Type B pancreatic cell (in vitro differentiated cells): Measurements from ENCODE around the gene MICU1. TPM values are rescaled to one million over a fixed set of nuclear protein-coding genes. Genes with fewer than 3 reads are reported as not detected.

Experiments used
- DNase-seq: peaks from one replicate; pipeline ENCODE4 v3.0.0; 2021; ENCODE audit warnings: mixed read lengths; ENCODE audit not compliant: unreplicated experiment; ENCODE audit errors: extremely low spot score
- H3K27ac Mint-ChIP-seq: 2 replicates; pipeline ENCODE4 v1.8.0; 2021; ENCODE audit warnings: mild to moderate bottlenecking, mixed read lengths
- H3K27me3 Mint-ChIP-seq: 2 replicates; pipeline ENCODE4 v1.8.0; 2021; ENCODE audit warnings: mixed read lengths
- H3K36me3 Mint-ChIP-seq: 2 replicates; pipeline ENCODE4 v1.8.0; 2021; ENCODE audit warnings: mixed read lengths
- H3K4me1 Mint-ChIP-seq: one replicate; pipeline ENCODE4 v1.8.0; 2021; ENCODE audit warnings: mixed read lengths; ENCODE audit not compliant: unreplicated experiment
- H3K4me3 Mint-ChIP-seq: 2 replicates; pipeline ENCODE4 v1.8.0; 2021; ENCODE audit warnings: mild to moderate bottlenecking, mixed read lengths
- H3K9me3 Mint-ChIP-seq: 2 replicates; pipeline ENCODE4 v1.8.0; 2021; ENCODE audit warnings: mixed read lengths
- CTCF ChIP-seq: fragments of 200-600 bp; sonication (generic); conservative IDR thresholded peaks from 2 replicates; pipeline ENCODE4 v1.5.0; 2021; ENCODE audit warnings: antibody characterized with exemption, mild to moderate bottlenecking
- total RNA-seq: library from RNA; stranded (reverse); gene quantifications from 2 replicates; pipeline ENCODE4 v1.2.1, GENCODE V29; 2021; ENCODE audit warnings: low replicate concordance

Gene MICU1
- total RNA-seq, 1 donor from 2014 or later = 40.3 TPM

GRCh38 chr10:72598769-72599701, 26.8 kb downstream of the MICU1 start:
- no peak for TF ChIP-seq CTCF
- no peaks in the 10 kb centered on the region for H3K27me3 Mint-ChIP-seq
- H3K4me3 Mint-ChIP-seq = no peak overlapping the region
- no peak overlapping the region for H3K27ac Mint-ChIP-seq
- H3K36me3 Mint-ChIP-seq = peaks cover 6% of the 10 kb centered on the region
- H3K4me1 Mint-ChIP-seq = peaks cover 4% of the 10 kb centered on the region
- peaks cover 2% of the 10 kb centered on the region for H3K9me3 Mint-ChIP-seq
- no peak for DNase-seq

- Mint-ChIP-seq H3K27me3 (no peaks in the 10 kb centered on the region), H3K9me3 (peaks cover 8% of the 10 kb centered on the region), H3K36me3 (peaks cover 15% of the 10 kb centered on the region), H3K4me1 (peaks cover 4% of the 10 kb centered on the region), H3K27ac (no peak overlapping the region), H3K4me3 (no peak overlapping the region)
- TF ChIP-seq CTCF = no peak
- no peak for DNase-seq
Observed at GRCh38 chr10:72597897-72598296, 28.0 kb downstream of the MICU1 start.

- Mint-ChIP-seq H3K27ac (no peak overlapping the region), H3K4me1 (peaks cover 4% of the 10 kb centered on the region), H3K36me3 (peaks cover 28% of the 10 kb centered on the region), H3K4me3 (no peak overlapping the region), H3K27me3 (no peaks in the 10 kb centered on the region), H3K9me3 (peaks cover 8% of the 10 kb centered on the region)
- no peak for TF ChIP-seq CTCF
- no peak for DNase-seq
Observed at GRCh38 chr10:72595436-72595835, 30.4 kb downstream of the MICU1 start.

- H3K27me3 Mint-ChIP-seq = no peaks in the 10 kb centered on the region
- no peaks in the 10 kb centered on the region for H3K4me1 Mint-ChIP-seq
- no peak overlapping the region for H3K27ac Mint-ChIP-seq
- H3K9me3 Mint-ChIP-seq = peaks cover 8% of the 10 kb centered on the region
- H3K4me3 Mint-ChIP-seq = no peak overlapping the region
- TF ChIP-seq CTCF = no peak
- DNase-seq = no peak
- peaks cover 24% of the 10 kb centered on the region for H3K36me3 Mint-ChIP-seq
Observed at GRCh38 chr10:72593963-72594362, 31.9 kb downstream of the MICU1 start.

GRCh38 chr10:72588266-72588665, 37.6 kb downstream of the MICU1 start:
- Mint-ChIP-seq H3K4me1 (no peaks in the 10 kb centered on the region), H3K27me3 (no peaks in the 10 kb centered on the region), H3K9me3 (no peaks in the 10 kb centered on the region), H3K36me3 (peaks cover 19% of the 10 kb centered on the region), H3K4me3 (no peak overlapping the region), H3K27ac (no peak overlapping the region)
- no peak for DNase-seq
- TF ChIP-seq CTCF = no peak
